Prostate gland (tissue), 2 donors: ENCODE data around the gene C2orf92.

ENCODE experiments used
- CTCF ChIP-seq, 4 experiments: fragments of 200-600 bp in 2 of 4; fragments of 450-650 bp in 2 of 4; sonication (generic) in 2 of 4; IDR thresholded peaks; 1 replicate in 3 of 4; 2 replicates in 1 of 4; pipeline ENCODE4 v1.5.1; 2016 to 2019; ENCODE audit warnings: antibody characterized with exemption in 4 of 4, mild to moderate bottlenecking in 2 of 4, moderate library complexity in 2 of 4
- POLR2A ChIP-seq: fragments of 450-650 bp; IDR thresholded peaks from one replicate; pipeline ENCODE4 v1.6.1; 2016; ENCODE audit warnings: antibody characterized with exemption, mild to moderate bottlenecking

GRCh38 chr2:97653473-97653872 lies 16.0 kb upstream of the C2orf92 start:
- TF ChIP-seq CTCF (IDR thresholded peaks at IDR 0.05) (no peak), POLR2A (no peak)
